ENCODE data around the gene CEP350. TPM values are rescaled to one million over a fixed set of nuclear protein-coding genes. Genes with fewer than 3 reads are reported as not detected.

Gene CEP350
- total RNA-seq, 1 experiment from 2014 or later: 27.6 TPM

GRCh38 chr1:179924268-179924667, 30.3 kb upstream of the CEP350 start:
- no peak overlapping the region for H3K4me2 ChIP-seq (ENCODE audit: low read length)
- no peak for ATAC-seq
- RAD21 ChIA-PET (ENCODE audit: low non-redundant PET in 1 of 2, low total read pairs in 2 of 2, uncharacterized antibody in 2 of 2, unreplicated experiment in 2 of 2): no interaction called here
- BruUV-seq (replicated peaks): no TSS peak
- POLR2A ChIA-PET: no interaction called here
- no peaks in the 10 kb centered on the region for H3K27me3 ChIP-seq (ENCODE audit: insufficient read depth, low read length)
- CTCF ChIA-PET: no interaction called here
- H3K27ac ChIP-seq (ENCODE audit: low read depth, low read length): no peak overlapping the region
- no peaks in the 10 kb centered on the region for H3K9me2 ChIP-seq (ENCODE audit: insufficient read depth)
- H2AFZ ChIP-seq (ENCODE audit: low read depth, low read length, poor library complexity, severe bottlenecking): no peak overlapping the region
- H4K20me1 ChIP-seq (ENCODE audit: insufficient read depth): no peaks in the 10 kb centered on the region
- intact Hi-C loops (cut with micrococcal nuclease): no loop called here
- TF ChIP-seq, protein P1, sequence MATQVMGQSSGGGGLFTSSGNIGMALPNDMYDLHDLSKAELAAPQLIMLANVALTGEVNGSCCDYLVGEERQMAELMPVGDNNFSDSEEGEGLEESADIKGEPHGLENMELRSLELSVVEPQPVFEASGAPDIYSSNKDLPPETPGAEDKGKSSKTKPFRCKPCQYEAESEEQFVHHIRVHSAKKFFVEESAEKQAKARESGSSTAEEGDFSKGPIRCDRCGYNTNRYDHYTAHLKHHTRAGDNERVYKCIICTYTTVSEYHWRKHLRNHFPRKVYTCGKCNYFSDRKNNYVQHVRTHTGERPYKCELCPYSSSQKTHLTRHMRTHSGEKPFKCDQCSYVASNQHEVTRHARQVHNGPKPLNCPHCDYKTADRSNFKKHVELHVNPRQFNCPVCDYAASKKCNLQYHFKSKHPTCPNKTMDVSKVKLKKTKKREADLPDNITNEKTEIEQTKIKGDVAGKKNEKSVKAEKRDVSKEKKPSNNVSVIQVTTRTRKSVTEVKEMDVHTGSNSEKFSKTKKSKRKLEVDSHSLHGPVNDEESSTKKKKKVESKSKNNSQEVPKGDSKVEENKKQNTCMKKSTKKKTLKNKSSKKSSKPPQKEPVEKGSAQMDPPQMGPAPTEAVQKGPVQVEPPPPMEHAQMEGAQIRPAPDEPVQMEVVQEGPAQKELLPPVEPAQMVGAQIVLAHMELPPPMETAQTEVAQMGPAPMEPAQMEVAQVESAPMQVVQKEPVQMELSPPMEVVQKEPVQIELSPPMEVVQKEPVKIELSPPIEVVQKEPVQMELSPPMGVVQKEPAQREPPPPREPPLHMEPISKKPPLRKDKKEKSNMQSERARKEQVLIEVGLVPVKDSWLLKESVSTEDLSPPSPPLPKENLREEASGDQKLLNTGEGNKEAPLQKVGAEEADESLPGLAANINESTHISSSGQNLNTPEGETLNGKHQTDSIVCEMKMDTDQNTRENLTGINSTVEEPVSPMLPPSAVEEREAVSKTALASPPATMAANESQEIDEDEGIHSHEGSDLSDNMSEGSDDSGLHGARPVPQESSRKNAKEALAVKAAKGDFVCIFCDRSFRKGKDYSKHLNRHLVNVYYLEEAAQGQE (IDR thresholded peaks at IDR 0.05; ENCODE audit: low read depth): no peak
- no peak for TF ChIP-seq FOSL1 (IDR thresholded peaks at IDR 0.05; ENCODE audit: low read depth)
- TF ChIP-seq YY1 (IDR thresholded peaks at IDR 0.05; ENCODE audit: extremely low read depth, insufficient replicate concordance, low read depth, low read length): no peak
- TF ChIP-seq CTCF (IDR thresholded peaks at IDR 0.05 in 2 of 3, conservative IDR thresholded peaks at IDR 0.05 in 1 of 3; ENCODE audit: borderline replicate concordance in 1 of 3, insufficient read depth in 1 of 3, low read depth in 2 of 3, low read length in 2 of 3): no peak
- TF ChIP-seq ATF3 (IDR thresholded peaks at IDR 0.05): no peak
- no peak for TF ChIP-seq ELF1 (IDR thresholded peaks at IDR 0.05; ENCODE audit: borderline replicate concordance, low read depth)
- no peak for TF ChIP-seq ZBTB33 (IDR thresholded peaks at IDR 0.05; ENCODE audit: extremely low read depth, insufficient replicate concordance, low read length)
- no peak for TF ChIP-seq POLR2AphosphoS5 (IDR thresholded peaks at IDR 0.05; ENCODE audit: low read depth, low read length)
- TF ChIP-seq SP1 (IDR thresholded peaks at IDR 0.05; ENCODE audit: low read depth): no peak
- TF ChIP-seq EZH2 (IDR thresholded peaks at IDR 0.05): no peak
- TF ChIP-seq RAD21 (IDR thresholded peaks at IDR 0.05; ENCODE audit: low read depth): no peak
- TF ChIP-seq, protein P2, sequence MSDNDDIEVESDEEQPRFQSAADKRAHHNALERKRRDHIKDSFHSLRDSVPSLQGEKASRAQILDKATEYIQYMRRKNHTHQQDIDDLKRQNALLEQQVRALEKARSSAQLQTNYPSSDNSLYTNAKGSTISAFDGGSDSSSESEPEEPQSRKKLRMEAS (IDR thresholded peaks at IDR 0.05): no peak
- no peak for TF ChIP-seq ZNF274 (IDR thresholded peaks at IDR 0.05; ENCODE audit: low read depth, low read length)
- no peak for TF ChIP-seq CEBPB (IDR thresholded peaks at IDR 0.05; ENCODE audit: low read depth)
- no peak for TF ChIP-seq EZH2phosphoT487 (IDR thresholded peaks at IDR 0.05; ENCODE audit: borderline replicate concordance)
- TF ChIP-seq TCF7L2 (IDR thresholded peaks at IDR 0.05; ENCODE audit: borderline replicate concordance, extremely low read depth, insufficient read depth, insufficient read length): no peak
- no peak for TF ChIP-seq CBX3 (IDR thresholded peaks at IDR 0.05; ENCODE audit: low read depth)
- TF ChIP-seq POLR2A (IDR thresholded peaks at IDR 0.05; ENCODE audit: borderline replicate concordance, extremely low read depth, insufficient read depth, insufficient read length): no peak
- H3K9ac ChIP-seq (ENCODE audit: low read length): no peak overlapping the region
- H3K9me3 ChIP-seq (ENCODE audit: control insufficient read depth in 1 of 2, insufficient read depth in 1 of 2, low read depth in 1 of 2, low read length in 2 of 2): no peaks in the 10 kb centered on the region
- no peaks in the 10 kb centered on the region for H3K79me2 ChIP-seq (ENCODE audit: insufficient read depth, low read length)
- no peak overlapping the region for H3K4me3 ChIP-seq (replicated peaks in 1 of 2; ENCODE audit: low read depth in 1 of 2, low read length in 2 of 2)
- H3K36me3 ChIP-seq (ENCODE audit: control insufficient read depth in 1 of 2, insufficient read depth in 2 of 2, low read length in 2 of 2): peaks cover under 1 to 3% of the 10 kb centered on the region in 2 experiments; a peak in 1 of 4 replicates
- no peak for DNase-seq (ENCODE audit: low read depth, low spot score)
- no peaks in the 10 kb centered on the region for H3K4me1 ChIP-seq (ENCODE audit: control insufficient read depth in 1 of 2, insufficient read depth in 2 of 2, low read length in 2 of 2)

Data from HCT116 (cell line).